Stimulated activated CD8-positive, alpha-beta memory T cell treated with anti-CD3 and anti-CD28 coated beads, Interleukin-12 subunit alpha, Interleukin-12 subunit beta, amount 100 ng/mL, for 1 hour (primary cell): ENCODE results near the gene SERP2.

ENCODE experiments used
- DNase-seq: peaks from one replicate; pipeline ENCODE4 v3.0.0-alpha.2; 2020; ENCODE audit warnings: low read depth

The SERP2 gene

GRCh38 chr13:44435919-44436510, 62.4 kb downstream of the SERP2 start:
- no peak for DNase-seq

GRCh38 chr13:44436589-44437337, 63.1 kb downstream of the SERP2 start:
- peak; percentile 9 for DNase-seq

- DNase-seq, result no peak
Measured at GRCh38 chr13:44437356-44438233, 64.0 kb downstream of the SERP2 start.

- DNase-seq, result no peak
Measured at GRCh38 chr13:44438234-44438579, 64.6 kb downstream of the SERP2 start.

GRCh38 chr13:44439452-44440024, 65.9 kb downstream of the SERP2 start:
- no peak for DNase-seq

GRCh38 chr13:44440046-44440608, 66.5 kb downstream of the SERP2 start:
- DNase-seq, result no peak
